GM12801 (cell line): ENCODE data around the gene SRBD1.

Experiments used
- CTCF ChIP-seq: IDR thresholded peaks from one replicate; pipeline ENCODE4 v1.5.1; 2011; ENCODE audit warnings: control low read depth; ENCODE audit not compliant: insufficient read length; ENCODE audit errors: extremely low read depth

Gene SRBD1

GRCh38 chr2:45605116-45605515 is 6.0 kb downstream of the SRBD1 start:
- no peak for TF ChIP-seq CTCF

GRCh38 chr2:45602624-45603023 is 8.4 kb downstream of the SRBD1 start:
- no peak for TF ChIP-seq CTCF

GRCh38 chr2:45598545-45598944 is 12.5 kb downstream of the SRBD1 start:
- TF ChIP-seq CTCF, result no peak

DNA sequence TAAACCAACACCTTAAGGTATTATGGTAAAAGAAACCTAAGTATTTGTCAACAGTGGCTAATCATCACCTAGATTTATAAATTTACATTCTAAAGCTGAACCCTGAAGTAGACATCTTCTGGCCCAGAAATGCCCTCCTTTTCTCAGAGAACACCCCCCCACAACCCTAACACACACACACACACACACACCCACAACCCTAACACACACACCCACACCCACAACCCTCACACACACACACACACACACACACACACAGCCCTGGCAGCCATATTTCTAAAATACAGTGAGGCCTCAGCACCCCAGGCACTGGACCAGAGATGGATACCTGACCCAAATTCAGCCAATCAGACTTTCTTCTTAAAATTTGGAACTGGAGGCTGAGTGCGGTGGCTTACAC is 14.3 kb downstream of the SRBD1 start:
- no peak for TF ChIP-seq CTCF

DNA sequence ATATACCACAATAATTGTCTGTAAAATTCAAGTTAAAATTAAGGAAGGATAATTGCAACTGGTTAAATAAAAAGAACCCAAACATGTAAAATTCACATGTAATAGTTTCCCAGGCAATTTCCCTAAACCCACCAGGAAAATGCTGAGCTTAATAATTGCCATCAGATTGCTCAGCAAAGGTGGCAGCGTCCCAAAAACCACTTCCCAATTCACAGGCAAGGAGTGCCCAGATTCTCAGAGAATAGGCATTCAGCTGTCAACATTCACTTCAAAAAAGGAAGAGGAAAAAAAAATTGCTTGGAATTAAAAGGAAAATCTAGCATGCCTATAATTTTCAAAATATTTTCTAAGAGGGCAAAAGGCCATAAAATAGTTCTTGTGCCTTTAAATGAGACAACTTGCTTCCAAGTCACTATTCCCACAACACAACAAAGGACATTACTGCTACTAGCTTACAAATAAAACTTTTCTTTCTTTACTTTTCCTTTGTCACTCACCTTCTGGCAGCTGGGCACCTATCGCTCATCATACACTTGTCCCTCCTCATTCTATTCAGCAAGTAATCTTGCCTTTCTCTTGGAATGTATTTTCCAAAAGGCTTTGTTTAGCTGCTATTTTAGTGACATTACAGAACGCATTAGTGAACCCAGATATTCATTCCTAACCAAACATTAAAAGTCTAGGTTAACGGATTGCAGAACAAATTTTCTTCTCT is 15.2 kb downstream of the SRBD1 start:
- no peak for TF ChIP-seq CTCF

DNA sequence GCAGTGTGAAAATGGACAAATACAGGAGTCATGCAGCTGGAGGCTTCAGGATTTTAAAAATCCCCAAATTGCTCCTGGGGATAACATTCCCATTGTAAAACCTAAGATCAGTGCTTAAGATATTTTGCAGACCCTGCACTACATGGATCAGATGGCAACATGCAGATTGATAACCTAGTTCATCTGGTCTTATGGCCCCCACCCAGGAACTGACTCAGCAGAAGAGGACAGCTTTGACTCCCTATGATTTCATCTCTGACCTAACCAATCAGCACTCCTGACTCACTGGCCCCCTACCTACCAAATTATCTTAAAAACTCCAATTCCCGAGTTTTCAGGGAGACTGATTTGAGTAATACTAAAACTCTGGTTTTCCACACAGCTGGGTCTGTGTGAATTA is 20.0 kb downstream of the SRBD1 start:
- TF ChIP-seq CTCF, result no peak

- TF ChIP-seq CTCF, result no peak
Measured at GRCh38 chr2:45588158-45588829, 22.8 kb downstream of the SRBD1 start.
